DOHH2 (cell line): ENCODE data around the gene DNAH10.

Source experiments
- CTCF ChIP-seq: fragments of 200-600 bp; sonication (generic); IDR thresholded peaks from one replicate; pipeline ENCODE4 v1.5.1; 2014; ENCODE audit warnings: antibody characterized with exemption, mild to moderate bottlenecking, low read depth, low read length; ENCODE audit not compliant: poor library complexity, severe bottlenecking
- EZH2phosphoT487 ChIP-seq: fragments of 200-600 bp; sonication (generic); IDR thresholded peaks from 2 replicates; pipeline ENCODE4 v1.6.1; 2017; ENCODE audit warnings: borderline replicate concordance, mild to moderate bottlenecking, antibody characterized with exemption, low read length, moderate library complexity, mixed read lengths

GRCh38 chr12:123868791-123869190, 106.7 kb downstream of the DNAH10 start:
- TF ChIP-seq CTCF (no peak), EZH2phosphoT487 (no peak)
